ENCODE results near the gene LRRC38.
A peak's percentile ranks its signal among the peaks of the same experiment; 100 is the strongest.

The LRRC38 gene

DNA sequence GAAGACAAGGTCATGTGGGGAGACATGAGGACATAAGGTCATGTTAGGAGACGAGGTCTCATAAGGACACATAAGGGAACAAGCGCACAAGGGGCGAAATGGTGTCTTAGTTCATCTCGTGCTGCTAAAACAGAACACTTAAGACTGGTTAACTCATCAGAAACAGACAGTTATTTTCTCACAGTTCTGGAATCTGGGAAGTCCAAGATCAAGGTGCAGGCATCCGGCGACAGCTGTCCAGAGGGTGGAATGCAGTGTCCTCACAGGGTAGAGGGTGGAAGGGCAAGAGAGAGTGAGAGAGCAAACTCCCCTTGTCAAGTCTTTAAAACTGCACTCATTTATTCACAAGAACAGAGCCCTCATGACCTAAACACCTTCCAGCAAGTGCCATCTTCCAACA is 35.2 kb upstream of the LRRC38 start:
- TF ChIP-seq, protein P1, sequence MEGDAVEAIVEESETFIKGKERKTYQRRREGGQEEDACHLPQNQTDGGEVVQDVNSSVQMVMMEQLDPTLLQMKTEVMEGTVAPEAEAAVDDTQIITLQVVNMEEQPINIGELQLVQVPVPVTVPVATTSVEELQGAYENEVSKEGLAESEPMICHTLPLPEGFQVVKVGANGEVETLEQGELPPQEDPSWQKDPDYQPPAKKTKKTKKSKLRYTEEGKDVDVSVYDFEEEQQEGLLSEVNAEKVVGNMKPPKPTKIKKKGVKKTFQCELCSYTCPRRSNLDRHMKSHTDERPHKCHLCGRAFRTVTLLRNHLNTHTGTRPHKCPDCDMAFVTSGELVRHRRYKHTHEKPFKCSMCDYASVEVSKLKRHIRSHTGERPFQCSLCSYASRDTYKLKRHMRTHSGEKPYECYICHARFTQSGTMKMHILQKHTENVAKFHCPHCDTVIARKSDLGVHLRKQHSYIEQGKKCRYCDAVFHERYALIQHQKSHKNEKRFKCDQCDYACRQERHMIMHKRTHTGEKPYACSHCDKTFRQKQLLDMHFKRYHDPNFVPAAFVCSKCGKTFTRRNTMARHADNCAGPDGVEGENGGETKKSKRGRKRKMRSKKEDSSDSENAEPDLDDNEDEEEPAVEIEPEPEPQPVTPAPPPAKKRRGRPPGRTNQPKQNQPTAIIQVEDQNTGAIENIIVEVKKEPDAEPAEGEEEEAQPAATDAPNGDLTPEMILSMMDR (IDR thresholded peaks at IDR 0.05; ENCODE audit: control insufficient read depth, extremely low read depth, insufficient read depth), result no peak
- H3K4me3 ChIP-seq (ENCODE audit: low read depth, low read length), result no peak overlapping the region
- DNase-seq (ENCODE audit: low read depth), result no peak

DNA sequence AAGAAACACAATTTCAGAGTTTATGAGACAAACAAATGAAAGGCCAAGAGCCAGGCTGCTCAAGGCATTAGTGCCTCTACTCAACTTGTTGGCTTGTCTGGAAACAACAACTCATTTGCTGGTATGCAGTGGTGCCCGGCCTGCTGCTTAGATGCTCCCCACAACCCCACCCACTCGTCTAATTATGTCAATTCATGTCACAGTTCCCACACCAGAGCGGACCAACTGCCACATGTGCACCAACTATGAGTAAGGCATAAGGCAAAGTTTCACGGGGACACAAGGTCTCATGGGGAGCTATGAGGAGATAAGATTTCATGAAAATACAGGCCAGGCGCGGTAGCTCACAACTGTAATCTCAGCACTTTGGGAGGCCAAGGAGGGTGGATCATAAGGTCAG is 34.5 kb upstream of the LRRC38 start:
- TF ChIP-seq, protein P1 (IDR thresholded peaks at IDR 0.05; ENCODE audit: control insufficient read depth, extremely low read depth, insufficient read depth), result no peak
- H3K4me3 ChIP-seq (ENCODE audit: low read depth, low read length), result no peak overlapping the region
- DNase-seq (ENCODE audit: low read depth), result no peak

DNA sequence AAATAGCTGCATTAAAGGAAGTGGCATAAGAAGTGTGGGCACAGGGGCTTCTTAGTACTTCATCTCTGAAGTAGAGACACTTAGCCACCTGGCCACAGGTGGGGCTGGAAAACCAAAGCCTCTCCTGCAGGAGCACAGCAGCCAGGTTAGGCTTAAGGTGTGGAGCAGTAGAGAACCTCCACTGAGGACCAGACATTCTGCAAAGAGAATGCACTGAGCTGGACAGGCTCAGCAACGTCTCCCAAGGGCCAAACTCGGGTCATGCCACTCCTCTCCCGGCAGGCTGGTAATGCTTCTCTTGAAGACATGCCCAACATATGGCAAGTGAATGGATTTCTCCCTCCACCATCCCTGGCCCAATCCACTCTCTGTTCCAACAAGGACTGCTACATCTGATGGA is 33.0 kb upstream of the LRRC38 start:
- TF ChIP-seq, protein P1 (IDR thresholded peaks at IDR 0.05; ENCODE audit: control insufficient read depth, extremely low read depth, insufficient read depth), result no peak
- no peak for DNase-seq (ENCODE audit: low read depth)
- no peak overlapping the region for H3K4me3 ChIP-seq (ENCODE audit: low read depth, low read length)

DNA sequence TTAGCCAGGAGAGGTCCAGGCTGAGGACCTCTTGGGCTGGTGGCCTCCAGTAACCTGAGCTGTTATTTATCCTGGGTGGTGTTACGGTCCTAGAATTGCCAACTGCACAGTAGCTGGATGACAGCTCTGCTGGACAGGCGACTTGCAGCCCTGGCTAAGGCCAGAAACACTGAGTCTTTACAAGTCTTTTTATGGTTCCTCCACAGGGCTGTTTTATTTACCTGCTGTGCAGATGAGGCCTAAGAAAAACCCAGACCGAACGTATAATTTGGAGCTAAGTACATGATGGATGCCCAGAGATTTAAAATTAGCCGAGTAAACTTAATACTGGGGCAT is 30.4 kb upstream of the LRRC38 start:
- TF ChIP-seq, protein P1 (IDR thresholded peaks at IDR 0.05; ENCODE audit: control insufficient read depth, extremely low read depth, insufficient read depth), result no peak

DNA sequence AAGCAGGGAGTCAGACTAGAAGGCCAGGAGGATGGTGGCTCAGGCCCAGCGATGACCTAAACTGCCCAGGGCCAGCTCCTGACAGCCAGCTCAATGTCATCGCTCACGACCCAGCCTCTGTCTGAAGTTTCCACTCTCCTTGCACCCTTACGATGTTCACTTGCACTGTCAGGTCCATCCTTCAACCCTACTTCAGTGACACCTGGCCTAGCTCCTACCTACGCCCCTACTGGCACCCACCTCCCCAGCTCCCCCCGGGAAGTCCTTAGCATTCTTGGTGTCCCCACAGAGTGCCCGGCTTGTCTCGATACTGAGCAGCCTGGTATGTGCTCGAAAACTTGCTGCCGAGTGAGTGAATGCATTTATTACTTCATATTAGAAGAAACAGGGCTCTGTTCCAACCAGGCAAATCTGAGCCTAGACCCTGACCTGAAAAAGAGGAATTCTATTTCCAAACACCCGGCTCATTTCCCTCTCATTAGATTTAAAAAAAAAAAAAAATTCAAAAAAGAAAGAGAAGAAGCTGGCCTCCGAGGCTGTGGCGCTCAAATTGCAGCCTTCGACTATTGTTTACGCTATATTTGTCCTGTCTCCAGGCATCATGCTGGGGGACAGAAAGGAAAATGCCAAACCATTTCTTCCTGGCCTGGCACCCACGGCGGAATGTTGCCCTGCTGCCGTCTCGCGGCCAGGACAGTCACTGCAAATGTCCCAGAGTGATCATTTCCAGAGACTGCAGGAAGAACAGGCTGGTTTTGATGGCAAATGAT is 29.8 kb upstream of the LRRC38 start:
- peak; percentile 17 for DNase-seq (ENCODE audit: low read depth)
- TF ChIP-seq, protein P1 (IDR thresholded peaks at IDR 0.05; ENCODE audit: control insufficient read depth, extremely low read depth, insufficient read depth), result peak; percentile 91
- no peak overlapping the region for H3K4me3 ChIP-seq (ENCODE audit: low read depth, low read length)

More for the DNA sequence above, 30.4 kb upstream of the LRRC38 start:
- H3K4me3 ChIP-seq (ENCODE audit: low read depth, low read length), result no peak overlapping the region
- no peak for DNase-seq (ENCODE audit: low read depth)

DNA sequence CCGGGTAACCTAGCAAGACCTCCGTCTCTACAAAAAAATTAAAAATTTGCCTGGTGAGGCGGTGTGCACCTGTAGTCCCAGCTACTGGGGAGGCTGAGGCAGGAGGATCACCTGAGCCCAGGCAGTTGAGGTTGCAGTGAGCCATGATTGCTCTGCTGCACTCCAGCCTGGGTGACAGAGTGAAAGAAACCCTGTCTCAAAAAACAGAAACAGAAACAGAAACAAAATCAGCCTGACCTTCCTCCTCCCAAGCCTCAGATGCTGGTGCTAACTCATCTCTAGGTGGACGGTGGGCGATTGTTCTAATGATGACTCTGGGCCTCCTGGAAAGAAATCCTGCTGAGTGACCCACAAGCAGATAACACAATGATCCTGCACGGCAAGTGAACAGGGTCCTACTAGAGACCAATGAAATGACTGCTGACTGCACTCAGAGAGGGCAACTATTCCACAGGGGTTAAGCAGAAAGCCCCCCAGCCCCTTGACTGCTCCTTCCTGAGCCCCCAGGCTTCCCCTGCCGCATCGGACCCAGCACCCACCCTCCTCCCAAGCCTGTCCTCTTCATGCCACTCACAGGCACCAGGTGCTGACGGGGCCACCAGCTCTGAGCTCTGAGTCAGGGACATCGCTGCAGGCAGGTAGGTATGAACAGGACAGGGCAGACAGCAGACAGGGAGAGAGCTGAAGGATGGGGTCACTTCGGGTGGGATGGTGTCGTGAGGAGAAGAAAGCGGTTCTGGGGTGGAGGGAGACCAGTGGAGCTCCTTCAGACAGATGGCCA is 27.8 kb upstream of the LRRC38 start:
- TF ChIP-seq, protein P1 (IDR thresholded peaks at IDR 0.05; ENCODE audit: control insufficient read depth, extremely low read depth, insufficient read depth), result no peak
- DNase-seq (ENCODE audit: low read depth), result no peak
- H3K4me3 ChIP-seq (ENCODE audit: low read depth, low read length), result no peak overlapping the region
